HEK293 (cell line): Measurements from ENCODE around the gene PTHLH.

Experiments used
- CTCF ChIA-PET: fragments of 350-600 bp; formaldehyde crosslinking; extraction: SDS; loops from one replicate; lab custom pipeline; 2021; ENCODE audit warnings: antibody characterized with exemption; lab: Yijun Ruan, JAX
- POLR2A ChIA-PET: fragments of 300-600 bp; formaldehyde crosslinking; extraction: SDS; loops from one replicate; lab custom pipeline; 2020; ENCODE audit warnings: antibody characterized with exemption, inconsistent platforms; lab: Yijun Ruan, JAX
- H3K27ac ChIP-seq: fragments of 200-500 bp; sonication (Bioruptor generic); 2 replicates; pipeline ENCODE4 v1.5.1; 2014; ENCODE audit warnings: low read depth, low read length, control low read depth, inconsistent platforms; ENCODE audit errors: extremely low read depth
- H3K36me3 ChIP-seq, 2 experiments: fragments of 200-500 bp in 1 of 2; sonication (Bioruptor generic) in 1 of 2; 1 replicate in 1 of 2; 2 replicates in 1 of 2; pipeline ENCODE4 v1.5.1; 2014 to 2017; ENCODE audit warnings: inconsistent platforms in 2 of 2, low read length in 2 of 2; ENCODE audit not compliant: control insufficient read depth in 2 of 2, insufficient read depth in 1 of 2
- H3K4me1 ChIP-seq: fragments of 200-500 bp; sonication (Bioruptor generic); 2 replicates; pipeline ENCODE4 v1.5.1; 2014; ENCODE audit warnings: mild to moderate bottlenecking, low read length, inconsistent platforms; ENCODE audit not compliant: control insufficient read depth, insufficient read depth
- H3K4me3 ChIP-seq: 2 replicates; pipeline ENCODE4 v1.5.1; 2011; ENCODE audit warnings: low read depth, mild to moderate bottlenecking, control low read depth, low read length, moderate library complexity
- H3K9me3 ChIP-seq: fragments of 200-500 bp; sonication (Bioruptor generic); 2 replicates; pipeline ENCODE4 v1.5.1; 2014; ENCODE audit warnings: low read depth, low read length, inconsistent platforms; ENCODE audit not compliant: control insufficient read depth, insufficient read depth
- CTCF ChIP-seq: fragments of 450-650 bp; formaldehyde crosslinking; IDR thresholded peaks from 2 replicates; pipeline ENCODE4 v1.5.1; 2016; ENCODE audit warnings: missing biosample characterization, missing genetic modification characterization
- EGR2 ChIP-seq: fragments of 450-650 bp; formaldehyde crosslinking; IDR thresholded peaks from 2 replicates; pipeline ENCODE4 v1.5.1; 2016; ENCODE audit warnings: low read depth, missing biosample characterization, missing genetic modification characterization
- GLIS2 ChIP-seq: fragments of 450-650 bp; formaldehyde crosslinking; IDR thresholded peaks from 2 replicates; pipeline ENCODE4 v1.5.1; 2016; ENCODE audit warnings: missing biosample characterization, missing genetic modification characterization
- KLF1 ChIP-seq: fragments of 450-650 bp; formaldehyde crosslinking; IDR thresholded peaks from 2 replicates; pipeline ENCODE4 v1.5.1; 2016; ENCODE audit warnings: missing biosample characterization, missing genetic modification characterization
- KLF9 ChIP-seq: fragments of 450-650 bp; formaldehyde crosslinking; IDR thresholded peaks from 2 replicates; pipeline ENCODE4 v1.5.1; 2016; ENCODE audit warnings: missing biosample characterization, missing genetic modification characterization, low read depth
- OSR2 ChIP-seq: fragments of 450-650 bp; formaldehyde crosslinking; IDR thresholded peaks from 2 replicates; pipeline ENCODE4 v1.5.1; 2016; ENCODE audit warnings: missing biosample characterization, missing genetic modification characterization
- PATZ1 ChIP-seq: fragments of 450-650 bp; formaldehyde crosslinking; IDR thresholded peaks from 2 replicates; pipeline ENCODE4 v1.5.1; 2016; ENCODE audit warnings: missing biosample characterization, missing genetic modification characterization
- SP2 ChIP-seq: fragments of 450-650 bp; formaldehyde crosslinking; IDR thresholded peaks from 2 replicates; pipeline ENCODE4 v1.5.1; 2016; ENCODE audit warnings: missing biosample characterization, missing genetic modification characterization
- ZBTB20 ChIP-seq: fragments of 450-650 bp; formaldehyde crosslinking; IDR thresholded peaks from 2 replicates; pipeline ENCODE4 v1.5.1; 2016; ENCODE audit warnings: missing biosample characterization, missing genetic modification characterization
- ZBTB21 ChIP-seq: fragments of 450-650 bp; formaldehyde crosslinking; IDR thresholded peaks from 2 replicates; pipeline ENCODE4 v1.5.1; 2017; ENCODE audit warnings: missing biosample characterization, missing genetic modification characterization
- ZBTB26 ChIP-seq: fragments of 450-650 bp; formaldehyde crosslinking; optimal IDR thresholded peaks from 2 replicates; pipeline ENCODE3; 2016; ENCODE audit warnings: missing biosample characterization, mild to moderate bottlenecking, missing genetic modification characterization
- ZEB2 ChIP-seq: fragments of 450-650 bp; formaldehyde crosslinking; IDR thresholded peaks from 2 replicates; pipeline ENCODE4 v1.5.1; 2016; ENCODE audit warnings: missing biosample characterization, missing genetic modification characterization
- ZIC2 ChIP-seq: fragments of 450-650 bp; formaldehyde crosslinking; IDR thresholded peaks from 2 replicates; pipeline ENCODE4 v1.5.1; 2016; ENCODE audit warnings: missing biosample characterization, missing genetic modification characterization
- ZNF175 ChIP-seq: fragments of 450-650 bp; formaldehyde crosslinking; IDR thresholded peaks from 2 replicates; pipeline ENCODE4 v1.5.1; 2016; ENCODE audit warnings: missing biosample characterization, missing genetic modification characterization
- ZNF391 ChIP-seq: fragments of 450-650 bp; formaldehyde crosslinking; IDR thresholded peaks from 2 replicates; pipeline ENCODE4 v1.5.1; 2016; ENCODE audit warnings: low read depth, missing biosample characterization, missing genetic modification characterization, borderline replicate concordance
- ZNF555 ChIP-seq: fragments of 450-650 bp; formaldehyde crosslinking; conservative IDR thresholded peaks from 2 replicates; pipeline ENCODE4 v1.5.1; 2017; ENCODE audit warnings: missing biosample characterization, mild to moderate bottlenecking, missing genetic modification characterization, inconsistent platforms
- ZNF626 ChIP-seq: fragments of 450-650 bp; sonication (Bioruptor Pico); formaldehyde crosslinking; IDR thresholded peaks from 2 replicates; pipeline ENCODE4 v1.5.1; 2018; ENCODE audit warnings: missing biosample characterization, missing genetic modification characterization, inconsistent platforms
- ZNF777 ChIP-seq: fragments of 450-650 bp; formaldehyde crosslinking; IDR thresholded peaks from 2 replicates; pipeline ENCODE4 v1.5.1; 2017; ENCODE audit warnings: missing biosample characterization, missing genetic modification characterization, borderline replicate concordance
- ZXDB ChIP-seq: fragments of 450-650 bp; formaldehyde crosslinking; IDR thresholded peaks from 2 replicates; pipeline ENCODE4 v1.5.1; 2016; ENCODE audit warnings: missing biosample characterization, missing genetic modification characterization
- TF ChIP-seq, protein P1 (sequence below): fragments of 450-650 bp; formaldehyde crosslinking; IDR thresholded peaks from 2 replicates; pipeline ENCODE4 v1.5.1; 2017; ENCODE audit warnings: missing biosample characterization, missing genetic modification characterization
- TF ChIP-seq, protein P2 (sequence below): fragments of 450-650 bp; formaldehyde crosslinking; IDR thresholded peaks from 2 replicates; pipeline ENCODE4 v1.5.1; 2016; ENCODE audit warnings: missing biosample characterization, missing genetic modification characterization
- TF ChIP-seq, protein P3 (sequence below): fragments of 450-650 bp; formaldehyde crosslinking; IDR thresholded peaks from 2 replicates; pipeline ENCODE4 v1.5.1; 2016; ENCODE audit warnings: missing biosample characterization, missing genetic modification characterization
- TF ChIP-seq, protein P4 (sequence below): fragments of 450-650 bp; formaldehyde crosslinking; IDR thresholded peaks from 2 replicates; pipeline ENCODE4 v1.5.1; 2016; ENCODE audit warnings: missing biosample characterization, missing genetic modification characterization

PTHLH gene

GRCh38 chr12:27969624-27970400 lies 2.7 kb downstream of the PTHLH start:
- H3K4me1 ChIP-seq, result peaks cover 18% of the 10 kb centered on the region
- H3K36me3 ChIP-seq, result no peaks in the 10 kb centered on the region
- H3K27ac ChIP-seq, result peak overlapping the region; percentile 81
- H3K4me3 ChIP-seq, result peak overlapping the region; percentile 61
- POLR2A ChIA-PET, result interaction anchor here (0.5 to 1.0 kb wide), 3 partner anchors 41 to 221 kb away, joined by 3 to 4 read pairs (median 3); no protein-coding TSS in a partner anchor
- CTCF ChIA-PET, result interaction anchor here (0.5 to 1.1 kb wide), 6 partner anchors 23 to 1031 kb away, joined by 3 to 4 read pairs (median 3); no protein-coding TSS in a partner anchor
- H3K9me3 ChIP-seq, result no peaks in the 10 kb centered on the region
- TF ChIP-seq, protein P1, sequence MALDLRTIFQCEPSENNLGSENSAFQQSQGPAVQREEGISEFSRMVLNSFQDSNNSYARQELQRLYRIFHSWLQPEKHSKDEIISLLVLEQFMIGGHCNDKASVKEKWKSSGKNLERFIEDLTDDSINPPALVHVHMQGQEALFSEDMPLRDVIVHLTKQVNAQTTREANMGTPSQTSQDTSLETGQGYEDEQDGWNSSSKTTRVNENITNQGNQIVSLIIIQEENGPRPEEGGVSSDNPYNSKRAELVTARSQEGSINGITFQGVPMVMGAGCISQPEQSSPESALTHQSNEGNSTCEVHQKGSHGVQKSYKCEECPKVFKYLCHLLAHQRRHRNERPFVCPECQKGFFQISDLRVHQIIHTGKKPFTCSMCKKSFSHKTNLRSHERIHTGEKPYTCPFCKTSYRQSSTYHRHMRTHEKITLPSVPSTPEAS (tag by site-specific recombination), result 0 out of 2 replicates have a peak, but pooled peaks have one; percentile 40
- TF ChIP-seq, protein P2, sequence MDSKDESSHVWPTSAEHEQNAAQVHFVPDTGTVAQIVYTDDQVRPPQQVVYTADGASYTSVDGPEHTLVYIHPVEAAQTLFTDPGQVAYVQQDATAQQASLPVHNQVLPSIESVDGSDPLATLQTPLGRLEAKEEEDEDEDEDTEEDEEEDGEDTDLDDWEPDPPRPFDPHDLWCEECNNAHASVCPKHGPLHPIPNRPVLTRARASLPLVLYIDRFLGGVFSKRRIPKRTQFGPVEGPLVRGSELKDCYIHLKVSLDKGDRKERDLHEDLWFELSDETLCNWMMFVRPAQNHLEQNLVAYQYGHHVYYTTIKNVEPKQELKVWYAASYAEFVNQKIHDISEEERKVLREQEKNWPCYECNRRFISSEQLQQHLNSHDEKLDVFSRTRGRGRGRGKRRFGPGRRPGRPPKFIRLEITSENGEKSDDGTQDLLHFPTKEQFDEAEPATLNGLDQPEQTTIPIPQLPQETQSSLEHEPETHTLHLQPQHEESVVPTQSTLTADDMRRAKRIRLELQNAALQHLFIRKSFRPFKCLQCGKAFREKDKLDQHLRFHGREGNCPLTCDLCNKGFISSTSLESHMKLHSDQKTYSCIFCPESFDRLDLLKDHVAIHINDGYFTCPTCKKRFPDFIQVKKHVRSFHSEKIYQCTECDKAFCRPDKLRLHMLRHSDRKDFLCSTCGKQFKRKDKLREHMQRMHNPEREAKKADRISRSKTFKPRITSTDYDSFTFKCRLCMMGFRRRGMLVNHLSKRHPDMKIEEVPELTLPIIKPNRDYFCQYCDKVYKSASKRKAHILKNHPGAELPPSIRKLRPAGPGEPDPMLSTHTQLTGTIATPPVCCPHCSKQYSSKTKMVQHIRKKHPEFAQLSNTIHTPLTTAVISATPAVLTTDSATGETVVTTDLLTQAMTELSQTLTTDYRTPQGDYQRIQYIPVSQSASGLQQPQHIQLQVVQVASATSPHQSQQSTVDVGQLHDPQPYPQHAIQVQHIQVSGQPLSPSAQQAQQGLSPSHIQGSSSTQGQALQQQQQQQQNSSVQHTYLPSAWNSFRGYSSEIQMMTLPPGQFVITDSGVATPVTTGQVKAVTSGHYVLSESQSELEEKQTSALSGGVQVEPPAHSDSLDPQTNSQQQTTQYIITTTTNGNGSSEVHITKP (tag by site-specific recombination), result peak; percentile 60
- no peak for TF ChIP-seq ZNF175 (tag by site-specific recombination)
- TF ChIP-seq CTCF, result peak; percentile 69
- TF ChIP-seq KLF9 (tag by site-specific recombination), result peak; percentile 28; the same call in 1 of the 2 replicates
- TF ChIP-seq ZIC2 (tag by site-specific recombination), result peak; percentile 72
- TF ChIP-seq EGR2 (tag by site-specific recombination), result peak; percentile 74
- peak; percentile 82; the same call in 1 of the 2 replicates for TF ChIP-seq ZEB2
- TF ChIP-seq KLF1 (tag by site-specific recombination), result peak; percentile 60
- peak; percentile 70 for TF ChIP-seq SP2 (tag by site-specific recombination)
- no peak for TF ChIP-seq ZBTB21 (tag by site-specific recombination)
- peak; percentile 69 for TF ChIP-seq GLIS2 (tag by site-specific recombination)
- TF ChIP-seq, protein P3, sequence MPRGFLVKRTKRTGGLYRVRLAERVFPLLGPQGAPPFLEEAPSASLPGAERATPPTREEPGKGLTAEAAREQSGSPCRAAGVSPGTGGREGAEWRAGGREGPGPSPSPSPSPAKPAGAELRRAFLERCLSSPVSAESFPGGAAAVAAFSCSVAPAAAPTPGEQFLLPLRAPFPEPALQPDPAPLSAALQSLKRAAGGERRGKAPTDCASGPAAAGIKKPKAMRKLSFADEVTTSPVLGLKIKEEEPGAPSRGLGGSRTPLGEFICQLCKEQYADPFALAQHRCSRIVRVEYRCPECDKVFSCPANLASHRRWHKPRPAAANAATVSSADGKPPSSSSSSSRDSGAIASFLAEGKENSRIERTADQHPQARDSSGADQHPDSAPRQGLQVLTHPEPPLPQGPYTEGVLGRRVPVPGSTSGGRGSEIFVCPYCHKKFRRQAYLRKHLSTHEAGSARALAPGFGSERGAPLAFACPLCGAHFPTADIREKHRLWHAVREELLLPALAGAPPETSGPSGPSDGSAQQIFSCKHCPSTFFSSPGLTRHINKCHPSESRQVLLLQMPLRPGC (tag by site-specific recombination), result peak; percentile 73
- peak; percentile 73 for TF ChIP-seq ZBTB26 (tag by site-specific recombination)
- TF ChIP-seq OSR2 (tag by site-specific recombination), result 0 out of 2 replicates have a peak, but pooled peaks have one; percentile 24
- peak; percentile 84 for TF ChIP-seq ZBTB20 (tag by site-specific recombination)
- TF ChIP-seq, protein P4, sequence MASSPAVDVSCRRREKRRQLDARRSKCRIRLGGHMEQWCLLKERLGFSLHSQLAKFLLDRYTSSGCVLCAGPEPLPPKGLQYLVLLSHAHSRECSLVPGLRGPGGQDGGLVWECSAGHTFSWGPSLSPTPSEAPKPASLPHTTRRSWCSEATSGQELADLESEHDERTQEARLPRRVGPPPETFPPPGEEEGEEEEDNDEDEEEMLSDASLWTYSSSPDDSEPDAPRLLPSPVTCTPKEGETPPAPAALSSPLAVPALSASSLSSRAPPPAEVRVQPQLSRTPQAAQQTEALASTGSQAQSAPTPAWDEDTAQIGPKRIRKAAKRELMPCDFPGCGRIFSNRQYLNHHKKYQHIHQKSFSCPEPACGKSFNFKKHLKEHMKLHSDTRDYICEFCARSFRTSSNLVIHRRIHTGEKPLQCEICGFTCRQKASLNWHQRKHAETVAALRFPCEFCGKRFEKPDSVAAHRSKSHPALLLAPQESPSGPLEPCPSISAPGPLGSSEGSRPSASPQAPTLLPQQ (tag by site-specific recombination), result 0 out of 2 replicates have a peak, but pooled peaks have one; percentile 29
- TF ChIP-seq ZNF777 (tag by site-specific recombination), result peak; percentile 76
- 0 out of 2 replicates have a peak, but pooled peaks have one; percentile 26 for TF ChIP-seq ZXDB (tag by site-specific recombination)
- TF ChIP-seq PATZ1 (tag by site-specific recombination), result peak; percentile 57
- TF ChIP-seq ZNF626 (tag by site-specific recombination), result no peak
- no peak for TF ChIP-seq ZNF555 (tag by site-specific recombination)
- TF ChIP-seq ZNF391 (tag by site-specific recombination), result no peak
